Measurements from ENCODE around the gene EIF4B. TPM values are rescaled to one million over a fixed set of nuclear protein-coding genes. Genes with fewer than 3 reads are reported as not detected.

The EIF4B gene
- total RNA-seq, 4 donors from 2014 or later = 404 to 559 (median 485) TPM

GRCh38 chr12:52969828-52970569, 36.3 kb upstream of the EIF4B start:
- DNase-seq (ENCODE audit: low spot score in 2 of 2) = no peak

DNA sequence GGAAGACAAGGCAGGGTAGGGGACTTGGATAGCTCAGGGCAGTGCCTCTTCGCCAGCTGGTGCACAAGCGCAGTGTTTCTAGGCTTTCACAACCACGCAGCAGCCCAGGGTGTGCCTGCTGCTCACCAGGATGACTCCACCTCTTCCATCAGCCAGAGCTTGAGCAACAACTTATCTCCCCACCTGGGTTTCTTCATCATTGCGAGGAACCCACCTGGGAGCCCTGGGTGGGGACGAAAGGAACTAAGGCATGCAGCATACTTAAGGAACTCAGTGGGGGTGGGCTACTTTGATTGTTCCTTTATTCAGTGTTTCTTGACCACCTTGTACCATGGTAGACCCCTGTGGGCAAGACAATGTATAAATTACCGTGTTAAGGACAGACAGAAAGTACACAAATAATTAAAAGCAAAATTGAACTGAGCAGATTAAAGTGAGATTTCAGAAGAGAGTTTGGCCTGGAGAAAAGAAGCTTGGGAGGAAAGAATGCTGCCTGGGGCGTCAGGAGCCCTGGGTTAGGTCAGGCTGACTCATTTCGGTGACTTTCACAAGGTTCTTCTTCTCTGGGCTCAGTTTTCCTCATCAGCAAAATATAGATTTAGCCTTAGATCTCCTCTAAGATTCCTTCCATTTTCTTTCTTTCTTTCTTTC, 34.5 kb upstream of the EIF4B start:
- no peaks in the 10 kb centered on the region for H3K4me1 ChIP-seq
- no peak for DNase-seq (ENCODE audit: low spot score in 2 of 2)
- no peaks in the 10 kb centered on the region for H3K36me3 ChIP-seq
- H3K9me3 ChIP-seq = no peaks in the 10 kb centered on the region
- no peak overlapping the region for H3K4me3 ChIP-seq
- TF ChIP-seq EP300 (IDR thresholded peaks at IDR 0.05) (no peak), POLR2A (IDR thresholded peaks at IDR 0.05) (no peak), POLR2AphosphoS5 (IDR thresholded peaks at IDR 0.05) (no peak), CTCF (IDR thresholded peaks at IDR 0.05) (no peak)
- 57% methylated on average over 6 of the region's 8 CpGs for WGBS
- no peak overlapping the region for H3K27ac ChIP-seq
- peaks cover 10% of the 10 kb centered on the region for H3K27me3 ChIP-seq

More at GRCh38 chr12:52969828-52970569, 36.3 kb upstream of the EIF4B start:
- Histone ChIP-seq H3K27me3 (peaks cover 15% of the 10 kb centered on the region), H3K9me3 (no peaks in the 10 kb centered on the region), H3K36me3 (no peaks in the 10 kb centered on the region), H3K27ac (no peak overlapping the region), H3K4me3 (no peak overlapping the region), H3K4me1 (peaks cover 6% of the 10 kb centered on the region)
- no peak for TF ChIP-seq CTCF (IDR thresholded peaks at IDR 0.05)
- TF ChIP-seq POLR2A (IDR thresholded peaks at IDR 0.05) = no peak
- TF ChIP-seq EP300 (IDR thresholded peaks at IDR 0.05) = no peak
- no peak for TF ChIP-seq POLR2AphosphoS5 (IDR thresholded peaks at IDR 0.05)
- WGBS = 48% methylated on average over 7 of the region's 7 CpGs

DNA sequence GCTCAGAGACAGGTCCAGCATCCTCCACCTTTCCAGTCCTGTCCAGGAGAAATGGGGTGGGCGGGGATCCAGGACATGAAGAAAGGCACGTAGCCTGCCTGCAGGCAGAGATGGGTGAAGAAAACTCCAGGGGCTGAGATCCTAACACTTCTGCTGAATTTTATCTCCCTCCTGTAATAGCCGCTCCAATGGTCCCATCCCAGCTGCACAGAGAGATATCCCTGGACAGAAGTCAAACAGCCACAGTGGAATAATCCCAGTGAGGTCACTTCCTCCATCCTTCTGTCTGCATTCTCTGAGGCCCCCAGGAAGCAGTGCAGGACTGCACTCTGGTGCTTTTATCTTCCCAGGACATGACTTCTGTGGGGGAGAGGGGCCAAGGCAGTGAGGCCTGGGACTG, 31.1 kb upstream of the EIF4B start:
- no peaks in the 10 kb centered on the region for H3K36me3 ChIP-seq
- no peaks in the 10 kb centered on the region for H3K9me3 ChIP-seq
- H3K27ac ChIP-seq = no peak overlapping the region
- DNase-seq (ENCODE audit: low spot score in 2 of 2) = no peak
- H3K27me3 ChIP-seq = peaks cover 21% of the 10 kb centered on the region
- no peaks in the 10 kb centered on the region for H3K4me1 ChIP-seq
- TF ChIP-seq CTCF (IDR thresholded peaks at IDR 0.05) (no peak), POLR2AphosphoS5 (IDR thresholded peaks at IDR 0.05) (no peak), EP300 (IDR thresholded peaks at IDR 0.05) (no peak)
- H3K4me3 ChIP-seq = no peak overlapping the region
- WGBS = 81% methylated on average over 2 of the region's 3 CpGs

- Histone ChIP-seq H3K27me3 (peaks cover 21% of the 10 kb centered on the region), H3K9me3 (no peaks in the 10 kb centered on the region), H3K36me3 (no peaks in the 10 kb centered on the region), H3K27ac (no peak overlapping the region), H3K4me1 (no peaks in the 10 kb centered on the region), H3K4me3 (no peak overlapping the region)
- TF ChIP-seq POLR2AphosphoS5 (IDR thresholded peaks at IDR 0.05) (no peak), EP300 (IDR thresholded peaks at IDR 0.05) (no peak), POLR2A (IDR thresholded peaks at IDR 0.05) (no peak), CTCF (IDR thresholded peaks at IDR 0.05) (no peak)
- DNase-seq (ENCODE audit: low spot score in 2 of 2) = no peak
- whole genome bisulfite sequencing = 62% methylated on average over 11 of the region's 11 CpGs
Measured at GRCh38 chr12:52975820-52976573, 30.3 kb upstream of the EIF4B start.

DNA sequence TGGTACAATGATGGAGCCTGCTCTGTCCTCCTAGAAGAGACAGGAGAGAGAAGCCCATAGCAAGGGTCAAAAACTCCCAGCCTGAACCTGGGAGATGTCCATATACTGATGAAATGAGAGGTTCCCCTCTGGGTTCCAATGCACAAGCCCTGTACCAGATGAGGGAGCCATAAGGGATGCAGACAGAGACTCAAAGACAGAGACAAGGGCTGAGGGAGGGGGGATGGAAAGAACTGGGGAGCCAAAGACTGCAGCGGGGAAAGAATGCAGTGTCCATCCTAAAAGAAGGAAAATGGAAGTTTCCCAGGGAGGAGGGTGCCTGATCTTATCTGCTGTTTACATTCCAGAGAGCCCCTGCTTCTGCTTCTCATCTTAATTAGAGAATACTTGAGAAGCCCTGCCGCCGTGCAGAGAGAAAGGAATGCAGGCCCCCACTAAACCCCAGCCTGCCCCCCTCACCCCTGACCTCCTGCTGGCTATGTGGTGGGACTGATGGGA, 29.6 kb upstream of the EIF4B start:
- H3K27ac ChIP-seq = no peak overlapping the region
- TF ChIP-seq EP300 (IDR thresholded peaks at IDR 0.05) (no peak), POLR2A (IDR thresholded peaks at IDR 0.05) (no peak), POLR2AphosphoS5 (IDR thresholded peaks at IDR 0.05) (no peak), CTCF (IDR thresholded peaks at IDR 0.05) (no peak)
- 43% methylated on average over 3 of the region's 3 CpGs for whole genome bisulfite sequencing
- no peaks in the 10 kb centered on the region for H3K36me3 ChIP-seq
- H3K9me3 ChIP-seq = no peaks in the 10 kb centered on the region
- no peaks in the 10 kb centered on the region for H3K4me1 ChIP-seq
- H3K27me3 ChIP-seq = peaks cover 21% of the 10 kb centered on the region
- H3K4me3 ChIP-seq = no peak overlapping the region
- DNase-seq (ENCODE audit: low spot score in 2 of 2) = no peak

Data from suprapubic skin (tissue), 4 donors.